ENCODE results near the gene RNF13. TPM values are rescaled to one million over a fixed set of nuclear protein-coding genes. Genes with fewer than 3 reads are reported as not detected.
"Not testable (repeated sequence)": the region's sequence is repeated elsewhere in the genome, so short reads cannot be mapped to it uniquely, and the experiment has no call there.

The RNF13 gene
- total RNA-seq, 1 donor from 2014 or later: 27.1 TPM

GRCh38 chr3:149975919-149976318, 162.9 kb downstream of the RNF13 start:
- no peak overlapping the region for H3K4me3 ChIP-seq (ENCODE audit: low read depth, low read length)
- no peak for DNase-seq (ENCODE audit: low read depth)
- TF ChIP-seq, protein P1, sequence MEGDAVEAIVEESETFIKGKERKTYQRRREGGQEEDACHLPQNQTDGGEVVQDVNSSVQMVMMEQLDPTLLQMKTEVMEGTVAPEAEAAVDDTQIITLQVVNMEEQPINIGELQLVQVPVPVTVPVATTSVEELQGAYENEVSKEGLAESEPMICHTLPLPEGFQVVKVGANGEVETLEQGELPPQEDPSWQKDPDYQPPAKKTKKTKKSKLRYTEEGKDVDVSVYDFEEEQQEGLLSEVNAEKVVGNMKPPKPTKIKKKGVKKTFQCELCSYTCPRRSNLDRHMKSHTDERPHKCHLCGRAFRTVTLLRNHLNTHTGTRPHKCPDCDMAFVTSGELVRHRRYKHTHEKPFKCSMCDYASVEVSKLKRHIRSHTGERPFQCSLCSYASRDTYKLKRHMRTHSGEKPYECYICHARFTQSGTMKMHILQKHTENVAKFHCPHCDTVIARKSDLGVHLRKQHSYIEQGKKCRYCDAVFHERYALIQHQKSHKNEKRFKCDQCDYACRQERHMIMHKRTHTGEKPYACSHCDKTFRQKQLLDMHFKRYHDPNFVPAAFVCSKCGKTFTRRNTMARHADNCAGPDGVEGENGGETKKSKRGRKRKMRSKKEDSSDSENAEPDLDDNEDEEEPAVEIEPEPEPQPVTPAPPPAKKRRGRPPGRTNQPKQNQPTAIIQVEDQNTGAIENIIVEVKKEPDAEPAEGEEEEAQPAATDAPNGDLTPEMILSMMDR (conservative IDR thresholded peaks at IDR 0.05; ENCODE audit: low read depth, low read length): peak; percentile 28

DNA sequence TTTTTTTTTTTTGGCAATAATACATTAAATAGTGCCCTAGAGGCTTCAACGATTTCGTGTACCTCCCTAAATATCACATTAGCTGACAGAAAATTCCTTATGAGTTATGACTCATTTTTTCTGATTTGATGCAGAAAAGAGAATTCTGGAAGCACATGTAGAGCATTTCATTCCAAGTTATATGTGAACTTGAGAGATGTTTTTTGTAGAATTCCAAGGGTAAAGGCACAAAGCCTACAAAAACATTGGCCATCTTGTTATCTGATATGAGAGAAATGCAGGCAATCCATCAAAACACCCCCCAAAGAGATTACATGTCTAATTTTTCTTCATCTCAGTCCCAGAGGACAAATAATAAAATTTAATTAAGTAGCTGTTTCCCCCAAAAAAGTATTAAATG, 164.4 kb downstream of the RNF13 start:
- TF ChIP-seq, protein P1 (conservative IDR thresholded peaks at IDR 0.05; ENCODE audit: low read depth, low read length): no peak
- H3K4me3 ChIP-seq (ENCODE audit: low read depth, low read length): no peak overlapping the region
- no peak for DNase-seq (ENCODE audit: low read depth)

- H3K4me3 ChIP-seq (ENCODE audit: low read depth, low read length); DNase-seq (ENCODE audit: low read depth): not testable (repeated sequence)
Observed at GRCh38 chr3:149981979-149982378, 169.0 kb downstream of the RNF13 start.

- not testable (repeated sequence) for H3K4me3 ChIP-seq (ENCODE audit: low read depth, low read length); DNase-seq (ENCODE audit: low read depth)
Observed at GRCh38 chr3:149983053-149983452, 170.0 kb downstream of the RNF13 start.

DNA sequence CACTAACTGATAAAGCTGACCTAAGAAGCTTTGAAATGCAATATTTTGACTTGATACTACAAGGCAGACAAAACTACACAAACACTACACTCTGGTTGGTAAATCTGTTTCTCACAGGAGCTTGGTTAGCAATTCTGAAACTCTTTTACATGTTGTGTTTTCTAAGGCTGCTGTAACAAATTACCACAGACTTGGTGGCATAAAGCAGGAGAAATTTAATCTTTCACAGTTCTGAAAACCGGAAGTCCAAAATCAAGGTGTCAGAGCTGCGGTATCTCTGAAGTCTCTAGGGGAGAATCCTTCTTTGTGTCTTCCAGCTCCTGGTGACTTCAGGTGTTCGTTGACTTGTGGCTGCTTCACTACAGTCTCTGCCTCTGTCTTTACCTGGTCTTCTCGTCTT, 170.6 kb downstream of the RNF13 start:
- TF ChIP-seq, protein P1 (conservative IDR thresholded peaks at IDR 0.05; ENCODE audit: low read depth, low read length): no peak
- H3K4me3 ChIP-seq (ENCODE audit: low read depth, low read length): no peak overlapping the region
- DNase-seq (ENCODE audit: low read depth): no peak

DNA sequence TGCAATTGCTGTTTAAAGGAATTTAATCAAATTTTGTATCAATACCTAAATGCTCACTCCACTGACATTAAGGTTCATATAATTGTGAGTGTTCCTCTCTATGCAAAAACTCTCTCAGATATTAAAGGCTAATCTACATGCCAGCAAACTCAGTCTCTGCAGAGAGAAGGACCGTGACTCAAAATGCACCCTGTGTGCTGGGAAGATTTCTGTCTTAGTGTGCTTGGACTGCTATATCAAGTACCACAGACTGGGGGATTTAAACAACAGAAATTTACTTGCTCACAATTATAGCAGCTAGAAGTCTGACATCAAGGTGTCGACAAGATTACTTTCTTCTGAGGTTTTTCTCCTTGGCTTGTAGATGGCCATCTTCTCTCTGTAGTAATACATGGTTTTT, 176.3 kb downstream of the RNF13 start:
- DNase-seq (ENCODE audit: low read depth): no peak
- TF ChIP-seq, protein P1 (conservative IDR thresholded peaks at IDR 0.05; ENCODE audit: low read depth, low read length): no peak
- no peak overlapping the region for H3K4me3 ChIP-seq (ENCODE audit: low read depth, low read length)

DNA sequence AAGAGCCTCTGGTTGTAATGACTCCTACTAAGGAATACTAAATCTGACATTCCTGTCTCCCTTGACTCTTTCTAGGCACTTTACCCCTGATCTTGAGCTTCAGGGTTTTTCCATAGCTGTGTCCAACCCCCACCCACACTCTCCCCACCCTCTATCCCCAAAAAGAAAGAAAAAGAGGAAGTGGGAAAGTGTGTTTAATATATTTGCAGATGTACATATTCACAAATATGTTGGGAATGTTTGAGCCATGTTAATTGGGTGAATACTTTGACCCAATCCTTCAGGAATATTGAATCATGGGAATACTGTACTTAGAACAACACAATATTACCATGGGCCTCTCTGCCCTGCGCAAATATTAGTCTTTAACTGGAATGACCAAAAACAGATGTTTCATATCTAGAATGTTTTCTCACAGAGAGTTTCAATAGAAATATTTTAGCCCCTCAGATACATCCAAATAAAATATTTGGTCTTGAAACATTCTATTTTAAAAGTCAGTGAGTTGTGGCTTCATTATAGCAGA, 177.5 kb downstream of the RNF13 start:
- TF ChIP-seq, protein P1 (conservative IDR thresholded peaks at IDR 0.05; ENCODE audit: low read depth, low read length): no peak
- H3K4me3 ChIP-seq (ENCODE audit: low read depth, low read length): no peak overlapping the region
- DNase-seq (ENCODE audit: low read depth): no peak

- TF ChIP-seq, protein P1 (conservative IDR thresholded peaks at IDR 0.05; ENCODE audit: low read depth, low read length): no peak
- H3K4me3 ChIP-seq (ENCODE audit: low read depth, low read length): no peak overlapping the region
- DNase-seq (ENCODE audit: low read depth): no peak
Observed at GRCh38 chr3:149992416-149993058, 179.5 kb downstream of the RNF13 start.

All from epithelial cell of proximal tubule (primary cell).